ENCODE data around the gene MRPL14. TPM values are rescaled to one million over a fixed set of nuclear protein-coding genes. Genes with fewer than 3 reads are reported as not detected.
A peak's percentile ranks its signal among the peaks of the same experiment; 100 is the strongest.

Gene MRPL14
- total and polyA plus RNA-seq, 9 of the 15 experiments (the other 6 are each of a cell fraction or from before 2014, with no cell fraction given) = 126 to 424 (median 165) TPM

DNA sequence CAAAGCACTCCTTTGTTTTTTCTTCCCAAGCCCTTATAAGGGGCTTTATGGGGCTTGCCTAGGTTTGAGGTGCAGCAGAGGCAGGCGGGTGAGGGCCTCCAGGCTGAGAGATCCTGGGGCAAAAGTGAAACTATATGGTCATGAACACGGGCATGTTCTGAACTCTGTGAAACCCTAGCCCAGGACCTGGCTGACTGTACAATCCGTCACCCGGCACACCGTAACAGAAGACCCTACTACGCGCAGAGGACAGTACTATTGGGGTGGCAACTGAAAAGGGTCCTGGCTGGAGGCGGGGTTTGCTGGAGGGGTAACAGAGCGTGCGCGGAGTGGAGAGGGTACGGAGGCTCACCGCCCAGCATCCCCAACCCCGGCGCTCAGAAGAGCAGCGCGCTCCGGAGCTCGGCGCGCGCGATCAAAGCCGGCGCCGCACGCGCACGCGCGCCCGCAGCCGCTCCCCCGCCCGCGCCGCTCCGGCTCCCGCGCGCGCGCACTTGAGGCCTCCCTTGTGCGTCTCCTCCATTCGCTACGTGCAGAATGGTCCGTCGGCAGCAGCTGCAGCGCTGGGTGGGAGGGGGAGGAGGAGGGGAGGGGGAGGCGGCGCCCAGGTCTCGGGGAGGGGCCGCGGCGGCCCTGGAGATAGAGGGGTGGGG lies 54.2 kb downstream of the MRPL14 start (continued):
- TF ChIP-seq, protein P1, sequence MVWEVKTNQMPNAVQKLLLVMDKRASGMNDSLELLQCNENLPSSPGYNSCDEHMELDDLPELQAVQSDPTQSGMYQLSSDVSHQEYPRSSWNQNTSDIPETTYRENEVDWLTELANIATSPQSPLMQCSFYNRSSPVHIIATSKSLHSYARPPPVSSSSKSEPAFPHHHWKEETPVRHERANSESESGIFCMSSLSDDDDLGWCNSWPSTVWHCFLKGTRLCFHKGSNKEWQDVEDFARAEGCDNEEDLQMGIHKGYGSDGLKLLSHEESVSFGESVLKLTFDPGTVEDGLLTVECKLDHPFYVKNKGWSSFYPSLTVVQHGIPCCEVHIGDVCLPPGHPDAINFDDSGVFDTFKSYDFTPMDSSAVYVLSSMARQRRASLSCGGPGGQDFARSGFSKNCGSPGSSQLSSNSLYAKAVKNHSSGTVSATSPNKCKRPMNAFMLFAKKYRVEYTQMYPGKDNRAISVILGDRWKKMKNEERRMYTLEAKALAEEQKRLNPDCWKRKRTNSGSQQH (CRISPR knock-in tag; IDR thresholded peaks at IDR 0.05) = no peak
- TF ChIP-seq MEF2A (IDR thresholded peaks at IDR 0.05; ENCODE audit: control insufficient read depth, low read depth, low read length) (no peak), TCF3 (CRISPR knock-in tag; IDR thresholded peaks at IDR 0.05) (no peak), POLR2G (IDR thresholded peaks at IDR 0.05; ENCODE audit: low read depth, low read length) (peak; percentile 71; the same call in 1 of the 2 replicates), SIX5 (IDR thresholded peaks at IDR 0.05; ENCODE audit: borderline replicate concordance in 1 of 2, insufficient read depth in 1 of 2, low read depth in 1 of 2, low read length in 2 of 2) (no peak), SRSF1 (IDR thresholded peaks at IDR 0.05; ENCODE audit: low read depth, low read length) (no peak), EGR1 (conservative IDR thresholded peaks at IDR 0.05) (no peak), RUNX1 (IDR thresholded peaks at IDR 0.05; ENCODE audit: low read depth) (0 out of 2 replicates have a peak, but pooled peaks have one; percentile 71), E2F4 (CRISPR knock-in tag; IDR thresholded peaks at IDR 0.05; ENCODE audit: low read depth) (no peak), IRF2 (CRISPR knock-in tag; IDR thresholded peaks at IDR 0.05) (no peak), ZNF583 (CRISPR knock-in tag; IDR thresholded peaks at IDR 0.05) (0 out of 2 replicates have a peak, but pooled peaks have one; percentile 15), ETS2 (tag; IDR thresholded peaks at IDR 0.05; ENCODE audit: borderline replicate concordance, poor library complexity, severe bottlenecking) (no peak), SMAD3 (CRISPR knock-in tag; conservative IDR thresholded peaks at IDR 0.05) (no peak)
- TF ChIP-seq, protein P2, sequence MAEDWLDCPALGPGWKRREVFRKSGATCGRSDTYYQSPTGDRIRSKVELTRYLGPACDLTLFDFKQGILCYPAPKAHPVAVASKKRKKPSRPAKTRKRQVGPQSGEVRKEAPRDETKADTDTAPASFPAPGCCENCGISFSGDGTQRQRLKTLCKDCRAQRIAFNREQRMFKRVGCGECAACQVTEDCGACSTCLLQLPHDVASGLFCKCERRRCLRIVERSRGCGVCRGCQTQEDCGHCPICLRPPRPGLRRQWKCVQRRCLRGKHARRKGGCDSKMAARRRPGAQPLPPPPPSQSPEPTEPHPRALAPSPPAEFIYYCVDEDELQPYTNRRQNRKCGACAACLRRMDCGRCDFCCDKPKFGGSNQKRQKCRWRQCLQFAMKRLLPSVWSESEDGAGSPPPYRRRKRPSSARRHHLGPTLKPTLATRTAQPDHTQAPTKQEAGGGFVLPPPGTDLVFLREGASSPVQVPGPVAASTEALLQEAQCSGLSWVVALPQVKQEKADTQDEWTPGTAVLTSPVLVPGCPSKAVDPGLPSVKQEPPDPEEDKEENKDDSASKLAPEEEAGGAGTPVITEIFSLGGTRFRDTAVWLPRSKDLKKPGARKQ (CRISPR knock-in tag; IDR thresholded peaks at IDR 0.05) = no peak
- TF ChIP-seq, protein P3, sequence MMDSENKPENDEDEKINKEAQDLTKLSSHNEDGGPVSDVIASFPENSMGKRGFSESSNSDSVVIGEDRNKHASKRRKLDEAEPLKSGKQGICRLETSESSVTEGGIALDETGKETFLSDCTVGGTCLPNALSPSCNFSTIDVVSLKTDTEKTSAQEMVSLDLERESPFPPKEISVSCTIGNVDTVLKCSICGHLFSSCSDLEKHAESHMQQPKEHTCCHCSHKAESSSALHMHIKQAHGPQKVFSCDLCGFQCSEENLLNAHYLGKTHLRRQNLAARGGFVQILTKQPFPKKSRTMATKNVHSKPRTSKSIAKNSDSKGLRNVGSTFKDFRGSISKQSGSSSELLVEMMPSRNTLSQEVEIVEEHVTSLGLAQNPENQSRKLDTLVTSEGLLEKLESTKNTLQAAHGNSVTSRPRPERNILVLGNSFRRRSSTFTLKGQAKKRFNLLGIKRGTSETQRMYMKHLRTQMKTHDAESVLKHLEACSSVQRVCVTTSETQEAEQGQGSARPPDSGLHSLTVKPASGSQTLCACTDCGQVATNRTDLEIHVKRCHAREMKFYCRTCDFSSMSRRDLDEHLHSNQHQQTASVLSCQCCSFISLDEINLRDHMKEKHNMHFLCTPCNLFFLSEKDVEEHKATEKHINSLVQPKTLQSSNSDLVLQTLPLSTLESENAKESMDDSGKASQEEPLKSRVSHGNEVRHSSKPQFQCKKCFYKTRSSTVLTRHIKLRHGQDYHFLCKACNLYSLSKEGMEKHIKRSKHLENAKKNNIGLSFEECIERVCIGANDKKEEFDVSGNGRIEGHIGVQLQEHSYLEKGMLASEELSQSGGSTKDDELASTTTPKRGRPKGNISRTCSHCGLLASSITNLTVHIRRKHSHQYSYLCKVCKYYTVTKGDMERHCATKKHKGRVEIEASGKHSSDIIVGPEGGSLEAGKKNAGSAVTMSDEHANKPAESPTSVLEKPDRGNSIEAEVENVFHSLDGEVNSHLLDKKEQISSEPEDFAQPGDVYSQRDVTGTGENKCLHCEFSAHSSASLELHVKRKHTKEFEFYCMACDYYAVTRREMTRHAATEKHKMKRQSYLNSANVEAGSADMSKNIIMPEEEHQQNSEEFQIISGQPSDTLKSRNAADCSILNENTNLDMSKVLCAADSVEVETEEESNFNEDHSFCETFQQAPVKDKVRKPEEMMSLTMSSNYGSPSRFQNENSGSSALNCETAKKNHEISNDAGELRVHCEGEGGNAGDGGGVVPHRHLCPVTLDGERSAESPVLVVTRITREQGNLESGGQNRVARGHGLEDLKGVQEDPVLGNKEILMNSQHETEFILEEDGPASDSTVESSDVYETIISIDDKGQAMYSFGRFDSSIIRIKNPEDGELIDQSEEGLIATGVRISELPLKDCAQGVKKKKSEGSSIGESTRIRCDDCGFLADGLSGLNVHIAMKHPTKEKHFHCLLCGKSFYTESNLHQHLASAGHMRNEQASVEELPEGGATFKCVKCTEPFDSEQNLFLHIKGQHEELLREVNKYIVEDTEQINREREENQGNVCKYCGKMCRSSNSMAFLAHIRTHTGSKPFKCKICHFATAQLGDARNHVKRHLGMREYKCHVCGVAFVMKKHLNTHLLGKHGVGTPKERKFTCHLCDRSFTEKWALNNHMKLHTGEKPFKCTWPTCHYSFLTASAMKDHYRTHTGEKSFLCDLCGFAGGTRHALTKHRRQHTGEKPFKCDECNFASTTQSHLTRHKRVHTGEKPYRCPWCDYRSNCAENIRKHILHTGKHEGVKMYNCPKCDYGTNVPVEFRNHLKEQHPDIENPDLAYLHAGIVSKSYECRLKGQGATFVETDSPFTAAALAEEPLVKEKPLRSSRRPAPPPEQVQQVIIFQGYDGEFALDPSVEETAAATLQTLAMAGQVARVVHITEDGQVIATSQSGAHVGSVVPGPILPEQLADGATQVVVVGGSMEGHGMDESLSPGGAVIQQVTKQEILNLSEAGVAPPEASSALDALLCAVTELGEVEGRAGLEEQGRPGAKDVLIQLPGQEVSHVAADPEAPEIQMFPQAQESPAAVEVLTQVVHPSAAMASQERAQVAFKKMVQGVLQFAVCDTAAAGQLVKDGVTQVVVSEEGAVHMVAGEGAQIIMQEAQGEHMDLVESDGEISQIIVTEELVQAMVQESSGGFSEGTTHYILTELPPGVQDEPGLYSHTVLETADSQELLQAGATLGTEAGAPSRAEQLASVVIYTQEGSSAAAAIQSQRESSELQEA (IDR thresholded peaks at IDR 0.05; ENCODE audit: low read depth) = peak; percentile 46; the same call in 1 of the 2 replicates

All from K562 (cell line).